Heart left ventricle (tissue), 16 donors: Measurements from ENCODE around the gene RPRD1A. TPM values are rescaled to one million over a fixed set of nuclear protein-coding genes. Genes with fewer than 3 reads are reported as not detected.
"Not testable (repeated sequence)": the region's sequence is repeated elsewhere in the genome, so short reads cannot be mapped to it uniquely, and the experiment has no call there.

ENCODE experiments used
- ATAC-seq, 4 donors: fragments of 200-7000 bp; cut with Tn5 transposase; one replicate each; pipeline ENCODE4 v1.9.1; 2020 to 2022; ENCODE audit warnings: moderate library complexity in 4 of 4, mild to moderate bottlenecking in 3 of 4, moderate number of reproducible peaks in 1 of 4
- DNase-seq, 5 donors: peaks; one replicate each; pipeline ENCODE4 v3.0.0-alpha.2; 2020
- H3K27ac ChIP-seq, 12 donors: fragments of 200-600 bp; sonication (generic) in 4 of 12; one replicate each; pipeline versions ENCODE4 v1.5.0 to v1.8.0; 2016 to 2022; ENCODE audit warnings: mild to moderate bottlenecking in 2 of 12
- H3K27me3 ChIP-seq, 9 donors: fragments of 200-600 bp; sonication (generic) in 2 of 9; one replicate each; pipeline versions ENCODE4 v1.5.1 to v1.8.0; 2016 to 2022; ENCODE audit warnings: mild to moderate bottlenecking in 3 of 9
- H3K36me3 ChIP-seq, 9 donors: fragments of 200-600 bp; sonication (generic) in 2 of 9; one replicate each; pipeline versions ENCODE4 v1.5.0 to v1.8.0; 2018 to 2022; ENCODE audit warnings: mild to moderate bottlenecking in 2 of 9
- H3K4me1 ChIP-seq, 12 donors: fragments of 200-600 bp; sonication (generic) in 4 of 12; one replicate each; pipeline versions ENCODE4 v1.5.0 to v1.8.0; 2016 to 2022; ENCODE audit warnings: mild to moderate bottlenecking in 3 of 12
- H3K4me3 ChIP-seq, 12 donors: fragments of 200-600 bp; sonication (generic) in 4 of 12; one replicate each; pipeline versions ENCODE4 v1.5.0 to v1.8.0; 2017 to 2022; ENCODE audit warnings: mild to moderate bottlenecking in 9 of 12, moderate library complexity in 4 of 12
- H3K9me3 ChIP-seq, 12 donors: fragments of 200-600 bp; sonication (generic) in 4 of 12; one replicate each; pipeline versions ENCODE4 v1.5.0 to v1.8.0; 2016 to 2022; ENCODE audit warnings: mild to moderate bottlenecking in 1 of 12
- CTCF ChIP-seq, 12 donors: fragments of 200-600 bp; sonication (generic) in 4 of 12; IDR thresholded peaks; one replicate each; pipeline versions ENCODE4 v1.5.0 to v1.8.0; 2018 to 2022; ENCODE audit warnings: antibody characterized with exemption in 12 of 12, mild to moderate bottlenecking in 5 of 12
- POLR2A ChIP-seq, 2 donors: fragments of 450-650 bp; IDR thresholded peaks; one replicate each; pipeline ENCODE4 v1.6.1; 2017; ENCODE audit warnings: antibody characterized with exemption in 2 of 2, mild to moderate bottlenecking in 2 of 2, moderate library complexity in 2 of 2
- WGBS, 4 donors: extraction: QIAGEN DNeasy Blood & Tissue Kit in 2 of 4; methylation state at CpG; one replicate each; pipeline versions ENCODE4 v1.1.5 to v1.1.7; 2013 to 2018; 5-methylcytosine and 5-hydroxymethylcytosine counted together
- intact Hi-C, 10 donors: fragments of 100-400 bp; cut with DNase I; formaldehyde crosslinking; loops; one replicate each; pipeline versions ENCODE4 v1.11.1 to v1.14.2; 2022
- polyA plus RNA-seq, 2 donors: library from polyadenylated mRNA; stranded (reverse); fragments of 200-250 nt; gene quantifications; one replicate each; pipeline ENCODE4 v1.2.3, GENCODE V29; 2013
- total RNA-seq, 9 donors: library from RNA; depleted of rRNA in 2 of 9; stranded (reverse); fragments of >200 nt in 2 of 9; fragmentation: NEBNext Ultra II Directional in 3 of 9; extraction: Animal tissue kit (Norgen Biotek cat#: 25700) in 3 of 9; gene quantifications; one replicate each; pipeline versions ENCODE4 v1.1.0 to v1.2.4, GENCODE V29; 2016 to 2023
- donor health status: ischemic (EF 13 %, LVEDD 7.1; RV severe dilation, severe dysfunction).
- donor health status: healthy with polysubstance abuse.
- donor health status: DM: no; HTN: yes; CAD: no.
- donor health status: DM: no; HTN: no; CAD: no.
- donor health status: ischemic (EF 25% LVEDD 6.9; RV normal size, moderate dysfunction).
- donor health status: ischemic (EF 25% LVEDD 5.7; RV mildly dilated, moderate dysfunction).
- donor health status: healthy.
- donor health status: DM: yes; HTN: yes; CAD: no.
- donor health status: ischemic (EF 35%, LVEDD 5.7; RV mildly dilated, moderate dysfunction).
- donor health status: nonischemic (EF 11% LVEDD 7.7; RV severe dilation, severe dysfunction).
- donor health status: DM: yes; HTN: yes; CAD: no.
- donor health status: PGD.
- donor health status: ischemic (EF 29% LVEDD 5.4; RV normal size, mild dysfunction).
- donor health status: nonischemic (EF 23%, LVEDD 6.1; RV moderate dilation, normal function).

RPRD1A gene
- total and polyA plus RNA-seq, 11 donors = 22.6 to 59.8 (median 45.3) TPM

- TF ChIP-seq CTCF (IDR thresholded peaks at IDR 0.05) (no peak), POLR2A (IDR thresholded peaks at IDR 0.05) (no peak)
- 77 to 83% (median 80%) methylated on average over 9 of the region's 9 CpGs for WGBS, 4 donors
- ATAC-seq (no peak), DNase-seq (no peak)
- H3K9me3 ChIP-seq = no peaks in the 10 kb centered on the region
- no peaks in the 10 kb centered on the region for H3K36me3 ChIP-seq
- no peak overlapping the region for H3K27ac ChIP-seq
- no peak overlapping the region for H3K4me3 ChIP-seq
- peaks cover 0 to 25% (median 5%) of the 10 kb centered on the region in 12 donors for H3K4me1 ChIP-seq
- no peaks in the 10 kb centered on the region for H3K27me3 ChIP-seq
- intact Hi-C loops = no loop called here
Measured at GRCh38 chr18:35968278-35968880, 99.0 kb downstream of the RPRD1A start.

GRCh38 chr18:35967866-35968265 is 99.5 kb downstream of the RPRD1A start:
- H3K4me3 ChIP-seq, H3K27ac ChIP-seq, DNase-seq, intact Hi-C loops, H3K36me3 ChIP-seq, ATAC-seq, H3K9me3 ChIP-seq, H3K27me3 ChIP-seq: not testable (repeated sequence)
- 89 to 94% (median 93%) methylated on average over 4 of the region's 4 CpGs for WGBS, 4 donors
- H3K4me1 ChIP-seq = peaks cover 0 to 20% (median under 1%) of the 10 kb centered on the region in 12 donors

DNA sequence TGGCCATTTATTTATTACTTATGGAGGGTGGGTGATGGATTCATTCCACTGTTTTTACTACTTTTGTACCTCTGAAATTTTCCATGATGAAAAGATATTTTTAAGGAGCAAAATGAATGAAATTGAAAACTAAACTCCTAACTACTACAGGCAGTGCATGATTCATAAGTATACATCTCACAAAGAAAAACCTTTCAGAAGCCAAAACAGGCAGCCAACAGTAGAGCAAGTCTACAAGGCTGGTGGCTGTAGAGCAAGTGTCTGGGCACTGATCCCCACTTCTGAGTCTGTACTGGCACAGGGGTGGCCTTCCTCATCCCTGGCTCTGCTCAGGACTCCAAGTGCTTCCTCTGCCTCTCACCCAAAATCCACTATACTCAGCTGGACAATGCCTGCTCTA is 103.0 kb downstream of the RPRD1A start:
- Histone ChIP-seq H3K27me3 (peaks cover 0 to 3% (median 0%) of the 10 kb centered on the region in 9 donors), H3K9me3 (peaks cover 0 to 9% (median 0%) of the 10 kb centered on the region in 12 donors), H3K4me3 (no peak overlapping the region), H3K4me1 (no peaks in the 10 kb centered on the region), H3K27ac (no peak overlapping the region), H3K36me3 (no peaks in the 10 kb centered on the region)
- ATAC-seq (no peak), DNase-seq (no peak)
- intact Hi-C loops = no loop called here
- TF ChIP-seq CTCF (IDR thresholded peaks at IDR 0.05) (no peak), POLR2A (IDR thresholded peaks at IDR 0.05) (no peak)

DNA sequence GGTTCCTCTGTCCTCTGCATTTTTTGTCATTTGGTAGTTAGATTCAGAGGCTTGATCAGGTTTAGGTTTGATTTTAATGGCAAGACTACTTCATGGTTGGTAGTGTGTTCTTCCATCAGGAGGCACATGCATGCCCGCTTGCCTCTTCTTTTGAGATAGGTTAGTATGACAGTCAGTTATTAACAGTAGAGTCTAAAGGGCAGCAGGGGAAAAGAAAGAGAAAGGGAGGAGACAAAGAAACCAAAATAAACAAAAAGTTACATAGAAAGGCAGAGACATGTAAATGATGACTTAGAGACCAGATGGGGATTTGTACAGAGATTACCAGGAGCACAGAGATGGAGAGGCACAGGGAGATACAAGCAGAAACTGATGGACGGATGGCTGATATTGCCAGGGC is 105.0 kb downstream of the RPRD1A start:
- H3K4me1 ChIP-seq = no peaks in the 10 kb centered on the region
- peaks cover 0 to 3% (median 0%) of the 10 kb centered on the region in 9 donors for H3K27me3 ChIP-seq
- 86 to 92% (median 90%) methylated on average over 2 of the region's 2 CpGs for WGBS, 4 donors
- intact Hi-C loops = no loop called here
- peaks cover 0 to 11% (median 0%) of the 10 kb centered on the region in 12 donors for H3K9me3 ChIP-seq
- H3K4me3 ChIP-seq = no peak overlapping the region
- no peaks in the 10 kb centered on the region for H3K36me3 ChIP-seq
- H3K27ac ChIP-seq = no peak overlapping the region
- TF ChIP-seq CTCF (IDR thresholded peaks at IDR 0.05) = no peak
- TF ChIP-seq POLR2A (IDR thresholded peaks at IDR 0.05) = no peak
- DNase-seq (no peak), ATAC-seq (no peak)

GRCh38 chr18:35956226-35956625 is 111.1 kb downstream of the RPRD1A start:
- 81 to 88% (median 86%) methylated on average over 3 of the region's 3 CpGs for WGBS, 4 donors
- DNase-seq (no peak), ATAC-seq (no peak)
- H3K27me3 ChIP-seq = peaks cover 0 to 14% (median 0%) of the 10 kb centered on the region in 9 donors
- intact Hi-C loops = loop anchor here in 2 of 10 donors (10.0 kb wide), 1 partner anchor 571 kb away; no protein-coding TSS in a partner anchor
- no peaks in the 10 kb centered on the region for H3K4me1 ChIP-seq
- no peaks in the 10 kb centered on the region for H3K36me3 ChIP-seq
- TF ChIP-seq POLR2A (IDR thresholded peaks at IDR 0.05) (no peak), CTCF (IDR thresholded peaks at IDR 0.05) (no peak)
- H3K27ac ChIP-seq = no peak overlapping the region
- H3K9me3 ChIP-seq = peaks cover 0 to 19% (median 0%) of the 10 kb centered on the region in 12 donors
- H3K4me3 ChIP-seq = no peak overlapping the region
